SK-N-SH treated with all-trans-retinoic acid at 6 μM for 48 hours (cell line): ENCODE results near the gene ABHD2.
"Not testable (repeated sequence)": the region's sequence is repeated elsewhere in the genome, so short reads cannot be mapped to it uniquely, and the experiment has no call there.

Experiments
- CSRNP3 ChIP-seq: fragments of 250-450 bp; sonication (Bioruptor Pico); IDR thresholded peaks from 2 replicates; pipeline ENCODE4 v1.5.1; 2021; ENCODE audit warnings: mild to moderate bottlenecking, moderate library complexity
- ESRRG ChIP-seq: fragments of 250-450 bp; sonication (Bioruptor Pico); IDR thresholded peaks from 2 replicates; pipeline ENCODE4 v1.6.1; 2021; ENCODE audit warnings: mild to moderate bottlenecking
- PATZ1 ChIP-seq: fragments of 250-450 bp; sonication (Bioruptor Pico); IDR thresholded peaks from 2 replicates; pipeline ENCODE4 v1.8.0; 2020; ENCODE audit warnings: mild to moderate bottlenecking, moderate library complexity, borderline replicate concordance
- POU6F1 ChIP-seq: fragments of 250-450 bp; sonication (Bioruptor Pico); IDR thresholded peaks from 2 replicates; pipeline ENCODE4 v1.8.0; 2021; ENCODE audit warnings: low read depth, mild to moderate bottlenecking, moderate library complexity, borderline replicate concordance
- SNAI2 ChIP-seq: fragments of 250-450 bp; sonication (Bioruptor Pico); IDR thresholded peaks from 2 replicates; pipeline ENCODE4 v1.5.0; 2020; ENCODE audit warnings: mild to moderate bottlenecking, moderate library complexity
- TSHZ2 ChIP-seq: fragments of 250-450 bp; sonication (Bioruptor Pico); IDR thresholded peaks from 2 replicates; pipeline ENCODE4 v1.5.0; 2020; ENCODE audit warnings: mild to moderate bottlenecking, moderate library complexity
- ZC3H10 ChIP-seq: fragments of 250-450 bp; sonication (Bioruptor Pico); IDR thresholded peaks from 2 replicates; pipeline ENCODE4 v1.5.1; 2021; ENCODE audit warnings: mild to moderate bottlenecking, moderate library complexity
- ZFP30 ChIP-seq: fragments of 450-650 bp; formaldehyde crosslinking; IDR thresholded peaks from 2 replicates; pipeline ENCODE4 v1.5.0; 2022; ENCODE audit warnings: mild to moderate bottlenecking, moderate library complexity
- ZNF565 ChIP-seq: fragments of 450-650 bp; formaldehyde crosslinking; conservative IDR thresholded peaks from 2 replicates; pipeline ENCODE4 v1.5.0; 2020; ENCODE audit warnings: low read depth, mild to moderate bottlenecking, moderate library complexity

GRCh38 chr15:89120479-89121000 lies 32.3 kb downstream of the ABHD2 start:
- not testable (repeated sequence) for TF ChIP-seq TSHZ2; CSRNP3 (CRISPR knock-in tag); ESRRG (CRISPR knock-in tag); PATZ1 (CRISPR knock-in tag); ZFP30 (CRISPR knock-in tag); ZC3H10; SNAI2 (CRISPR knock-in tag); POU6F1 (CRISPR knock-in tag); ZNF565
